Ishikawa (cell line): ENCODE data around the gene ELP2.

ENCODE experiments used
- CEBPB ChIP-seq: IDR thresholded peaks from 2 replicates; pipeline ENCODE4 v1.6.1; 2012
- EP300 ChIP-seq: IDR thresholded peaks from 2 replicates; pipeline ENCODE4 v1.6.1; 2012; ENCODE audit warnings: borderline replicate concordance
- FOXM1 ChIP-seq: IDR thresholded peaks from 2 replicates; pipeline ENCODE4 v1.6.1; 2012; ENCODE audit warnings: low read depth, borderline replicate concordance
- MAX ChIP-seq: IDR thresholded peaks from 2 replicates; pipeline ENCODE4 v1.6.1; 2012
- NFIC ChIP-seq: IDR thresholded peaks from 2 replicates; pipeline ENCODE4 v1.6.1; 2012
- RAD21 ChIP-seq: IDR thresholded peaks from 2 replicates; pipeline ENCODE4 v1.6.1; 2012; ENCODE audit warnings: low read depth
- REST ChIP-seq: IDR thresholded peaks from 2 replicates; pipeline ENCODE4 v1.6.1; 2012; ENCODE audit warnings: low read depth, mild to moderate bottlenecking
- TAF1 ChIP-seq: IDR thresholded peaks from 2 replicates; pipeline ENCODE4 v1.6.1; 2012; ENCODE audit warnings: low read depth, mild to moderate bottlenecking
- ZBTB7A ChIP-seq: IDR thresholded peaks from 2 replicates; pipeline ENCODE4 v1.6.1; 2012; ENCODE audit warnings: low read depth

- no peak for TF ChIP-seq MAX
- TF ChIP-seq REST, result no peak
- TF ChIP-seq TAF1, result no peak
- TF ChIP-seq FOXM1, result no peak
- no peak for TF ChIP-seq EP300
- no peak for TF ChIP-seq RAD21
- no peak for TF ChIP-seq NFIC
- no peak for TF ChIP-seq CEBPB
- TF ChIP-seq ZBTB7A, result no peak
Observed at GRCh38 chr18:36114738-36115137, 15.0 kb upstream of the ELP2 start.
